ENCODE measurements around the gene CINP.

GRCh38 chr14:102371361-102371760 lies 8.7 kb upstream of the CINP start:
- TF ChIP-seq CTCF (IDR thresholded peaks at IDR 0.05) (no peak), POLR2A (IDR thresholded peaks at IDR 0.05) (no peak)
